ENCODE data around the gene FUT6. TPM values are rescaled to one million over a fixed set of nuclear protein-coding genes. Genes with fewer than 3 reads are reported as not detected.

The FUT6 gene
- total RNA-seq, 1 donor from 2014 or later = not detected

DNA sequence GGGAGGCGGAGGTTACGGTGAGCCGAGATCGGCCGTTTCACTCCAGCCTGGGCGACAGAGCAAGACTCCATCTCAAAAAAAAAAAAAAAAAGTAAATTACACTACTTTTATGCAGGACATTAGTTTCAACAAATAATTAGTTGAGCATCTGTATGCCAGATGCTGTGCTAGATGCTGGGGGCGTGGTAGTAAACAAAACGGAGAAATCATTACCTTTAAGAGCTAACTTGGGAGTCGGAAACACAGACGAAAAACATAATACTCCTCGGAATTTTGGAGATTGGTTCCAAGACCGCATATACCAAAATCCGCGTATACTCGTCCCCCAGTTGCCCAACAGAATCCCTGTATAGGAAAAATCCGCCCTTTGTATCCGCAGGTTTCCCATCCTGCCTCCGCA, 47.3 kb downstream of the FUT6 start:
- H3K9me3 Mint-ChIP-seq = no peaks in the 10 kb centered on the region
- no peak overlapping the region for H3K4me2 ChIP-seq
- DNase-seq (ENCODE audit: low spot score) = no peak
- H3K9me3 ChIP-seq (ENCODE audit: low read depth) = no peaks in the 10 kb centered on the region
- H3K79me2 ChIP-seq (ENCODE audit: low read depth) = peaks cover 2% of the 10 kb centered on the region
- peaks cover 20% of the 10 kb centered on the region for H3F3A ChIP-seq (ENCODE audit: low read depth)
- H3K9ac ChIP-seq = no peak overlapping the region
- peaks cover 12% of the 10 kb centered on the region for H3K27me3 Mint-ChIP-seq (ENCODE audit: insufficient read depth, low read depth)
- H2AFZ ChIP-seq (replicated peaks) = no peak overlapping the region
- no peaks in the 10 kb centered on the region for H3K36me3 ChIP-seq
- H3K27ac ChIP-seq = no peak overlapping the region
- no peaks in the 10 kb centered on the region for H4K20me1 ChIP-seq (ENCODE audit: low read depth)
- no peak overlapping the region for H3K27ac Mint-ChIP-seq
- H3K4me1 ChIP-seq = no peaks in the 10 kb centered on the region
- no peak overlapping the region for H3K4me3 ChIP-seq
- H3K4me1 Mint-ChIP-seq = peaks cover 13% of the 10 kb centered on the region
- H3K27me3 ChIP-seq = no peaks in the 10 kb centered on the region
- no peak overlapping the region for H3K4me3 Mint-ChIP-seq
- H3K36me3 Mint-ChIP-seq = peaks cover 10% of the 10 kb centered on the region
- TF ChIP-seq EZH2 (IDR thresholded peaks at IDR 0.05) = no peak
- no peak for TF ChIP-seq EZH2phosphoT487 (IDR thresholded peaks at IDR 0.05)

GRCh38 chr19:5790559-5791520, 48.7 kb downstream of the FUT6 start, which contains the start of gene DUS3L:
DUS3L (minus strand) TSS chr19:5791163; CDS start chr19:5791141, 22 bp downstream.
- Histone ChIP-seq H3K4me2 (peak within 1 kb of the TSS; percentile 77), H3K9me3 (ENCODE audit: low read depth) (no peaks in the 10 kb centered on the region), H3K4me1 (no peaks in the 10 kb centered on the region), H3K36me3 (no peaks in the 10 kb centered on the region), H2AFZ (replicated peaks) (peak within 1 kb of the TSS; percentile 86), H3K4me3 (peak within 1 kb of the TSS; percentile 67), H3K27ac (peak within 1 kb of the TSS; percentile 77), H3K27me3 (no peaks in the 10 kb centered on the region), H3F3A (ENCODE audit: low read depth) (peaks cover 20% of the 10 kb centered on the region), H4K20me1 (ENCODE audit: low read depth) (no peaks in the 10 kb centered on the region), H3K9ac (peak within 1 kb of the TSS; percentile 40), H3K79me2 (ENCODE audit: low read depth) (peaks cover 2% of the 10 kb centered on the region)
- peaks cover 13% of the 10 kb centered on the region for H3K4me1 Mint-ChIP-seq
- no peaks in the 10 kb centered on the region for H3K9me3 Mint-ChIP-seq
- H3K36me3 Mint-ChIP-seq = peaks cover 15% of the 10 kb centered on the region
- peak; percentile 99 for DNase-seq (ENCODE audit: low spot score)
- peak within 1 kb of the TSS; percentile 94 for H3K27ac Mint-ChIP-seq
- no peak for TF ChIP-seq EZH2 (IDR thresholded peaks at IDR 0.05)
- no peak for TF ChIP-seq EZH2phosphoT487 (IDR thresholded peaks at IDR 0.05)
- TF ChIP-seq CTCF (IDR thresholded peaks at IDR 0.05) = no peak
- peak within 1 kb of the TSS; percentile 99 for H3K4me3 Mint-ChIP-seq
- H3K27me3 Mint-ChIP-seq (ENCODE audit: insufficient read depth, low read depth) = peaks cover 14% of the 10 kb centered on the region

DNA sequence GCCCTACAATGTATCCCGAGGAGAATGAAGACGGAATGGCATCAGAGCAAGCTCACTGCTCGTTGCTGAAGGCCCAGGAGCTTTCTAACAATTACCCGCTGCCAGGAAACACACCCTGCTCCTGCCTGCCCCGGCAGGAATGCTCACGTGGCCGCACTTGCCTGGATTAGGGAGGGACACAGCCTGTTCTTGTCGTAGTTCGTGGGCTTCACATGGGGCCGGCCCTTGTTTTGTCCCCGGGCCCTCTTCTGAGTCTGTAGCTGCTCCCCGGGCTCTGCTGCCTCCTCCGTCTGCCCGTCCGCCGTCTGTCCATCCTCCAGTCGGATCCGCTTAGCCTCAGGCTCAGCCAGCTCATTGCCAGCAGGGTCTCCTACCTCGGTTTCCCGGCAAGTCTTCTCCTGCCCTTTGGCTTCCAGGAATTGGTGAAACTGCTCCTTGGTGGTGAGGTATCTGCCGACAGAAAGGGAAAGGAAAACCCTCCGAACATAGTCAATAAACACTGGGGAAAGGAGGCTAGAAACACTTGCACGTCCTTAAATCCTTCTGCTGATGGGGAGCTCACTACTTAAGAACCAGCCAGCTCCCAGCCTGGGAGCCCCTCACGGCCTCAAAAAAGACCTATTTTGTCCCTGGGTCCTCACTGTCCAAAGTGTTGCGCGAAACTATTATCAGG, 49.5 kb downstream of the FUT6 start:
- no peak overlapping the region for H3K27ac Mint-ChIP-seq
- no peak for DNase-seq (ENCODE audit: low spot score)
- H3K9me3 ChIP-seq (ENCODE audit: low read depth) = no peaks in the 10 kb centered on the region
- peaks cover 20% of the 10 kb centered on the region for H3F3A ChIP-seq (ENCODE audit: low read depth)
- peaks cover 16% of the 10 kb centered on the region for H3K27me3 Mint-ChIP-seq (ENCODE audit: insufficient read depth, low read depth)
- H4K20me1 ChIP-seq (ENCODE audit: low read depth) = no peaks in the 10 kb centered on the region
- peaks cover 2% of the 10 kb centered on the region for H3K79me2 ChIP-seq (ENCODE audit: low read depth)
- peak overlapping the region; percentile 99 for H3K4me3 Mint-ChIP-seq
- no peaks in the 10 kb centered on the region for H3K4me1 ChIP-seq
- peak overlapping the region; percentile 75 for H3K4me2 ChIP-seq
- H2AFZ ChIP-seq (replicated peaks) = no peak overlapping the region
- H3K9ac ChIP-seq = no peak overlapping the region
- peaks cover 13% of the 10 kb centered on the region for H3K4me1 Mint-ChIP-seq
- H3K4me3 ChIP-seq = peak overlapping the region; percentile 67
- peaks cover 15% of the 10 kb centered on the region for H3K36me3 Mint-ChIP-seq
- TF ChIP-seq EZH2 (IDR thresholded peaks at IDR 0.05) (no peak), EZH2phosphoT487 (IDR thresholded peaks at IDR 0.05) (no peak), CTCF (IDR thresholded peaks at IDR 0.05) (no peak)
- no peak overlapping the region for H3K27ac ChIP-seq
- H3K36me3 ChIP-seq = no peaks in the 10 kb centered on the region
- H3K27me3 ChIP-seq = no peaks in the 10 kb centered on the region
- H3K9me3 Mint-ChIP-seq = no peaks in the 10 kb centered on the region
